Hepatocyte (in vitro differentiated cells): ENCODE measurements around the gene LDAH. TPM values are rescaled to one million over a fixed set of nuclear protein-coding genes. Genes with fewer than 3 reads are reported as not detected.

Experiments used
- DNase-seq: peaks from one replicate; pipeline ENCODE4 v3.0.0-alpha.2; 2016; ENCODE audit warnings: low spot score
- H2AFZ ChIP-seq: fragments of 200-600 bp; sonication (generic); 2 replicates; pipeline ENCODE4 v1.6.0; 2016; ENCODE audit warnings: antibody characterized with exemption, mild to moderate bottlenecking
- H3K27ac ChIP-seq: fragments of 200-600 bp; sonication (generic); 2 replicates; pipeline ENCODE4 v1.5.1; 2016; ENCODE audit warnings: mild to moderate bottlenecking
- H3K27me3 ChIP-seq: fragments of 200-600 bp; sonication (generic); 2 replicates; pipeline ENCODE4 v1.6.1; 2016
- H3K36me3 ChIP-seq: fragments of 200-600 bp; sonication (generic); replicated peaks from 2 replicates; pipeline ENCODE4 v1.5.1; 2016; ENCODE audit warnings: low read depth; ENCODE audit not compliant: insufficient read depth
- H3K4me1 ChIP-seq: fragments of 200-600 bp; sonication (generic); 2 replicates; pipeline ENCODE4 v1.5.1; 2016; ENCODE audit warnings: mild to moderate bottlenecking, moderate library complexity; ENCODE audit not compliant: insufficient read depth
- H3K4me2 ChIP-seq: fragments of 200-600 bp; sonication (generic); 2 replicates; pipeline ENCODE4 v1.6.0; 2016
- H3K4me3 ChIP-seq: fragments of 200-600 bp; sonication (generic); 2 replicates; pipeline ENCODE4 v1.5.1; 2016; ENCODE audit warnings: mild to moderate bottlenecking
- H3K79me2 ChIP-seq: fragments of 200-600 bp; sonication (generic); 2 replicates; pipeline ENCODE4 v1.6.0; 2017; ENCODE audit warnings: mild to moderate bottlenecking
- H3K9me2 ChIP-seq: fragments of 200-600 bp; sonication (generic); replicated peaks from 2 replicates; pipeline ENCODE4 v1.6.0; 2017; ENCODE audit warnings: mild to moderate bottlenecking; ENCODE audit not compliant: insufficient read depth
- H3K9me3 ChIP-seq: fragments of 200-600 bp; sonication (generic); 2 replicates; pipeline ENCODE4 v1.5.1; 2016; ENCODE audit warnings: low read depth, mild to moderate bottlenecking
- H4K20me1 ChIP-seq: fragments of 200-600 bp; sonication (generic); 2 replicates; pipeline ENCODE4 v1.6.0; 2016; ENCODE audit warnings: mild to moderate bottlenecking; ENCODE audit not compliant: insufficient read depth, poor library complexity, severe bottlenecking
- EZH2 ChIP-seq: fragments of 200-600 bp; sonication (generic); IDR thresholded peaks from 2 replicates; pipeline ENCODE4 v1.6.1; 2016; ENCODE audit warnings: antibody characterized with exemption, mild to moderate bottlenecking, borderline replicate concordance
- EZH2phosphoT487 ChIP-seq: fragments of 200-600 bp; sonication (generic); IDR thresholded peaks from one replicate; pipeline ENCODE4 v1.6.1; 2018; ENCODE audit warnings: antibody characterized with exemption, mild to moderate bottlenecking, low read depth, moderate library complexity; ENCODE audit not compliant: unreplicated experiment, severe bottlenecking
- WGBS: methylation state at CpG from one replicate; pipeline ENCODE4 v1.1.6; 2016; ENCODE audit warnings: low lambda C conversion rate; ENCODE audit errors: missing lambda C conversion rate; 5-methylcytosine and 5-hydroxymethylcytosine counted together
- polyA plus RNA-seq: library from polyadenylated mRNA; unstranded; fragments of >200 nt; fragmentation: Nextera tagmentation; extraction: Ambion mirVana; gene quantifications from 2 replicates; pipeline ENCODE4 v1.2.1, GENCODE V29; 2016
- total RNA-seq: library from RNA; depleted of rRNA; stranded (reverse); fragments of >200 nt; gene quantifications from 2 replicates; pipeline ENCODE4 v1.2.3, GENCODE V29; 2014
- TF ChIP-seq, protein P1 (sequence below): fragments of 200-600 bp; sonication (generic); IDR thresholded peaks from 2 replicates; pipeline ENCODE4 v1.5.1; 2016; ENCODE audit warnings: antibody characterized with exemption, mild to moderate bottlenecking; ENCODE audit not compliant: poor library complexity

The LDAH gene
- total and polyA plus RNA-seq, 2 experiments from 2014 or later, result 15.2 to 27.8 TPM

DNA sequence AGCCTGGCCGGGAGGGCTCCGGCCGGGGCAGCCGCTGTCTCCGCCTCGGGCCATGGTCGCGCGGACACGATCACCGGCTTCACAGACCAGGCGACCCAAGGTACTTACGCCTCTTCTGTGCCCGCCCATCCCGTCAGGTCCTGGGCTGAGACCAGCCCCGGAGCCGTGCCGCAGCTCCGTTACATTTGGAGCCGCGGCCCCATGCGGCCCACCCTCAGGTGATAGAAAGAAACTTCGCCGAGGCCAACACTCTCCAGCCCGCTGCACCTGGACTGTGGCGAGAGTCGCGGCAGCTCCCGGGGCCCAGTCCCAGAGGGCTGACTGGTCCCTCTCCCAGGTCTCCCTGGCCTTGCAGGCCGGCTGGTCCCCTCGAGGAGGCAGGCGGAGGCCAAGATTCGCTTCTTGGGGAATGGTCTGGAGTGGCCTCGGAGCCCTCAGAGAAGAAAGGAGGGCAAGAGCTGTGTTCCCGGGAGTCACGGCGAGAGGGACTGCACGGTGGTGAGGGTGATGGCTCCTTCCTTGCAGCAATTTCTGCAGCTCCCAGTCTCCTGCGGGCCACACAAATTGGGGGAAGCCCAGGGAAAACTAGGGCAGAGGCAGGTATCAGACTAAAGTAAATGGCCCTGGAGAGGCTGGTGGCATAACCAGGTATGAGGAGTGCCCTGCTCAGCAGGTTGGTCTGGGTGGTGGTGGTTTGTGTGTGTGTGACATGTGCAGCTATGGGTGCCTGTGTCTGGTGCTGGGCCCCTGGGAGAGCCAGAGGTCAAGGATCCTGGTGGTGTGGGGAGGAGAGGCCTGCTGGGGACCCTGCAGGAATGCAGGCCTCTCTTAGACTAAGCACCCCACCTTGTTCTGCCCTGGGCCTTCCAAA lies 155.1 kb downstream of the LDAH start:
- Histone ChIP-seq H3K79me2 (no peaks in the 10 kb centered on the region), H2AFZ (peak overlapping the region; percentile 45), H3K9me3 (no peaks in the 10 kb centered on the region), H3K9me2 (no peaks in the 10 kb centered on the region), H3K27me3 (peaks cover 95% of the 10 kb centered on the region), H3K36me3 (no peaks in the 10 kb centered on the region), H4K20me1 (no peaks in the 10 kb centered on the region), H3K4me2 (peak overlapping the region; percentile 96), H3K27ac (no peak overlapping the region), H3K4me1 (peaks cover 19% of the 10 kb centered on the region), H3K4me3 (no peak overlapping the region)
- no peak for DNase-seq
- TF ChIP-seq EZH2phosphoT487 (peak; percentile 61), EZH2 (no peak)
- TF ChIP-seq, protein P1, sequence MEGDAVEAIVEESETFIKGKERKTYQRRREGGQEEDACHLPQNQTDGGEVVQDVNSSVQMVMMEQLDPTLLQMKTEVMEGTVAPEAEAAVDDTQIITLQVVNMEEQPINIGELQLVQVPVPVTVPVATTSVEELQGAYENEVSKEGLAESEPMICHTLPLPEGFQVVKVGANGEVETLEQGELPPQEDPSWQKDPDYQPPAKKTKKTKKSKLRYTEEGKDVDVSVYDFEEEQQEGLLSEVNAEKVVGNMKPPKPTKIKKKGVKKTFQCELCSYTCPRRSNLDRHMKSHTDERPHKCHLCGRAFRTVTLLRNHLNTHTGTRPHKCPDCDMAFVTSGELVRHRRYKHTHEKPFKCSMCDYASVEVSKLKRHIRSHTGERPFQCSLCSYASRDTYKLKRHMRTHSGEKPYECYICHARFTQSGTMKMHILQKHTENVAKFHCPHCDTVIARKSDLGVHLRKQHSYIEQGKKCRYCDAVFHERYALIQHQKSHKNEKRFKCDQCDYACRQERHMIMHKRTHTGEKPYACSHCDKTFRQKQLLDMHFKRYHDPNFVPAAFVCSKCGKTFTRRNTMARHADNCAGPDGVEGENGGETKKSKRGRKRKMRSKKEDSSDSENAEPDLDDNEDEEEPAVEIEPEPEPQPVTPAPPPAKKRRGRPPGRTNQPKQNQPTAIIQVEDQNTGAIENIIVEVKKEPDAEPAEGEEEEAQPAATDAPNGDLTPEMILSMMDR, result no peak
- WGBS, result 17% methylated on average over 37 of the region's 39 CpGs

DNA sequence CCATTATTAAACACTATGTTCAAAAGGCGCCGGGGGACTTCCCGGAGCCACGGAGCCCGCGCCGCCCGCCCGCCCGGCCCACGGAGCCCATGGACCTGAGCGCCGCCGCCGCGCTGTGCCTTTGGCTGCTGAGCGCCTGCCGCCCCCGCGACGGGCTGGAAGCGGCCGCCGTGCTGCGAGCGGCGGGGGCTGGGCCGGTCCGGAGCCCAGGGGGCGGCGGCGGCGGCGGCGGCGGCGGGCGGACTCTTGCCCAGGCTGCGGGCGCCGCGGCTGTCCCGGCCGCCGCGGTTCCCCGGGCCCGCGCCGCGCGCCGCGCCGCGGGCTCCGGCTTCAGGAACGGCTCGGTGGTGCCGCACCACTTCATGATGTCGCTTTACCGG lies 155.8 kb downstream of the LDAH start:
- TF ChIP-seq, protein P1, result no peak
- TF ChIP-seq EZH2phosphoT487 (no peak), EZH2 (no peak)
- Histone ChIP-seq H3K4me1 (peaks cover 14% of the 10 kb centered on the region), H3K9me2 (no peaks in the 10 kb centered on the region), H4K20me1 (no peaks in the 10 kb centered on the region), H3K27me3 (peaks cover 95% of the 10 kb centered on the region), H3K27ac (no peak overlapping the region), H3K4me2 (peak overlapping the region; percentile 96), H3K36me3 (no peaks in the 10 kb centered on the region), H3K4me3 (peak overlapping the region; percentile 26), H3K79me2 (no peaks in the 10 kb centered on the region), H3K9me3 (no peaks in the 10 kb centered on the region), H2AFZ (peak overlapping the region; percentile 45)
- no peak for DNase-seq
- 0% methylated on average over 10 of the region's 62 CpGs for WGBS

DNA sequence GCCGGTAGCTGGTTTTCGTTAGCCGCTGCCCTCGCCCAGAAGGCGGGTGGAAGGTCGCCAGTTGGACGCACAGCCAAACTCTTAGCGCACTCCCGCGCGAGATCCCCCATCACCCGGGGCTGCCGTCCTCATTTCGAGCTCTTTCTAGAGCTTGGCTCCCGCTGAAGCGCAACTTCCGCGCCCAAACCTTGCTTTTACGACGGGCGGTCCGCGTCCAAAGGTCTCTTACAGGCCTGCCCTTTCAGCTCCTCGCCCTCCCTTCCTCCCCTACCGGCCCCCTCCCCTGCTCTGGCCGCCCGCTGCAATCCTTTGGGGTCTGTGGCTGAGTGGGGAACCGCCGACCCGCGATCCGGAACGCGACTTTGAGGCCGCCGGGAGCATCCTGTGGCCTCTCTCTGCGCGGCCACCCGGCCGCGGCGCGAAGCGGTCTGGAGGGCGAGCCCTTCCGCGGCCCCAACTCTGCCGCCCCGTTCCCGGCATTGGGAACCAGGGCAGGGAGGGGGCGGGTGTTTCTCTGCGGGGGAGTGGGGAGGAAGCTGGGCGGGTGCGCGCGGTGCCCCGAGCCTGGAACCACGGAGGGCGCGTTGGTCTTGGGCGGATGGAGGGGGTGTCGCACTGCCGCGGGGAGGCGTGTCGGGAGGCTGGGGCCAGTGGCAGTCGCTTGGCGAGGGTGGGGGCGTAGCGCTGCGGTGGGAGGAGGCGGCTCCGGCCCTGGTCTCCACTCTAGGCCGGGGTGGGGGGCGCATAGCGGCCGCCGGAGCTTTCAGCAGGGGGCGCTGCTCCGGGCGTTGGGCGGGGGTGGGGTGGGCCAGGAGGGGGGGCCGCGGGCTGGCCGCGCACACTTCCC lies 156.4 kb downstream of the LDAH start, which contains the start of gene GDF7:
TSS of gene GDF7 (plus strand) at position 841 of the 847 bp plus-strand sequence. CDS start 96 bp downstream, outside the sequence.
- Histone ChIP-seq H3K79me2 (no peaks in the 10 kb centered on the region), H2AFZ (peak within 1 kb of the TSS; percentile 86), H3K9me2 (no peaks in the 10 kb centered on the region), H3K9me3 (no peaks in the 10 kb centered on the region), H3K27me3 (peaks cover 95% of the 10 kb centered on the region), H3K4me1 (peaks cover 11% of the 10 kb centered on the region), H3K4me3 (peak within 1 kb of the TSS; percentile 26), H3K36me3 (no peaks in the 10 kb centered on the region), H3K27ac (no peak within 1 kb of the TSS), H3K4me2 (peak within 1 kb of the TSS; percentile 96), H4K20me1 (no peaks in the 10 kb centered on the region)
- 1% methylated on average over 34 of the region's 86 CpGs for WGBS
- DNase-seq, result no peak
- TF ChIP-seq EZH2phosphoT487 (peak; percentile 86), EZH2 (peak; percentile 97)
- TF ChIP-seq, protein P1, result peak; percentile 47
